Stimulated activated CD4-positive, alpha-beta T cell treated with anti-CD3 and anti-CD28 coated beads, Interleukin-4, amount 100 ng/mL, for 48 hours (primary cell): ENCODE results near the gene GLMP.
A peak's percentile ranks its signal among the peaks of the same experiment; 100 is the strongest.
"Not testable (repeated sequence)": the region's sequence is repeated elsewhere in the genome, so short reads cannot be mapped to it uniquely, and the experiment has no call there.

Source experiments
- DNase-seq, 2 donors: peaks; one replicate each; pipeline ENCODE4 v3.0.0-alpha.2; 2020; ENCODE audit warnings: low read depth in 2 of 2

Gene GLMP

GRCh38 chr1:156295391-156295947, at the start of gene GLMP:
Gene GLMP (minus strand): TSS chr1:156295679. CDS start chr1:156295645, 34 bp downstream.
- peak; percentile 32 to 37 for DNase-seq

DNA sequence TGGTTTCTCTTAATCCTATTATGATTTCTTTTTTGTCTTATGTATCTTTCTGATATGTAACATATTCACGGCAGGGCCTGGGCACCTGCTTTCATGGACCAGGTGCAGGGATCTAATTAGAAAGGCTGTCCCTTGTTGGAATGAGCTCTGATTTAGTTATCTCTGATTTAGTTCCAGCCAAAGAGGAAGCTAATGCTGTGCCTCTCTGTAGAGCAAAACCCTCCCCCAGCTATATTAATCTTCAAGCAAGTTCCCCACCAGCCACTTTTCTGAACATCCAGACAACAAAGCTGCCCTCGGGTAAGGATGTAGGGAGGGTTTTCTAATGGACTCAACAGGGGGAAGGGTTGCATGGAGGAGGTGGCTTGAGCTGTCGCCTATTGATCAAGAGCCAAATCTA, 48.9 kb upstream of the GLMP start:
- no peak for DNase-seq

DNA sequence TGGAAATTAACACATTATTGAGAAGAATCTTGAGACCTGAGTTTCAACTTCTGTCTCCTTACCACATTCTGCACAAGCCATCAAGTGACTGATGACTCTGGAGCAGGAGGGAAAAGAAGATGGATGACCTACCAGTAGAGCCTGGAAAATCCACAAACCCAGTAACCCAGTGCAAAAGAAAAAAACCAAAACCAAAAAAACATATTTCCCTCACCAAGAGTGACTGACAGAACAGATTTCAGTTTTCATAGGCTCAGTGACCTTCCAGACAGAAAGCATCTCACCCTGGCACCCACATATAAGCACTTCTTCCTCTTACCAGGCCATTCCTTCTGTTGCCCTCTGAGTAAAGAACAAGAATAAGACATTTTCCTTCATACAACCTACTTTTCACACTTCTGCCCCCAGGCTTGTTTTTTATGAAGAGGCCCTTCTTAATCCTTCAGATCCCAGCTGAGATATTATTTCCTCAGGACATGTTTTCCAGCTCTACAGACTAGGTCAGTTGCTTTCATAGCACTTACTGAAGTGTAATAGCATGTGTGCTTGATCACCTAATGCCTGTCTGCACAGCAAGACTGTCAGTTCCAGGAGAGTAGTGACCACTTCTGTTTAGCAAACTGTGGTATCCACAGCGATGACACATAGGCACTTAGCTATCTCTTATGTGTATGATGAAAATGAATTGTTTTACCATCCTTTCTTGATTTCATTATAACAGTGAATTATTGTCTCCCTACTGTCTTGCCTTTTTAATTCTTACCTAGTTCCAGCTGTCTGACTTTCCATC, 46.9 kb upstream of the GLMP start:
- DNase-seq: no peak

DNA sequence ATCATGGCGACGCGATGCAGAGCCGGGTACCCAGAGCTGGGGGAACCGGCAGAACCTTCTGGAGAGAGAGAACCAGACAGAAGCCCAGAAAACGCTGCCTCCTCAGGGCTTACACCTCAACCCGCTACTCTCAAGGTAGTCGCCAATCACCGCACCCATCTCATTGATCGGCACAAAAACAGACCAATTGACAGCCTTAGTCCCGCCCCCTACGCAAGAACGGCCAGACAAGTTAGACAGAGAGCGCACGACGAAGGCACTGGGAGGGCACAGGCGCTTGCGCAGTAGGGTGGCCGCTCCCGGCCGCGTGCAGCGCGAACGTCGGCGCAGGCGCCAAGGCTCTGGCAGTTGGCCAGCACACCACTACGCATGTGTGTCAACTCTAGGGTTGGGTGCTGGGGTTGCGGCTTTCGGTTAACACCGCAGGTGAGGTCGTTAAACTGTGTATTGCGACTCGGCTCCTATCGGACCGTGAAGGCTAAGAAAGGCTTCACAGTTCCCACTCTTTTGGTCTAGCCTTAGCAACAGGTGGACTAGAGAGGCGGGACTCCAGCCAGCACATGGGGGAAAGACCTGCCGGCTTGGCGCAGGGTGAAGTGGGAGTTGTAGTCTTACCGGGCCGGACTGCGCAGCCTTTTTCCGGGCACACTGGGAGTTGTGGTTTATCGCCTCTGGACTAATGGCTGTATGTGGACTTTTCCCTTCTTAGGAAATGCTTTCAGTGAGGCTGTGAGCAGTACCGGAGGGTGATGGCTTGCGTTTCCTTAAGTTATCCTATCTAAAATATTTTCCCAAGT, 42.9 kb upstream of the GLMP start, which contains the start of the genes CCT3 and TSACC:
TSS of gene CCT3 (minus strand) at position 113 of the 797 bp plus-strand sequence. CDS start at position 5, 108 bp downstream.
TSS of gene TSACC (plus strand) at position 347 of the 797 bp plus-strand sequence. CDS start 1,232 bp downstream, outside the sequence.
- DNase-seq: peak; percentile 99

- peak in 1 of 2 donors; percentile 12 for DNase-seq
Measured at GRCh38 chr1:156337888-156338179, 42.4 kb upstream of the GLMP start.

DNA sequence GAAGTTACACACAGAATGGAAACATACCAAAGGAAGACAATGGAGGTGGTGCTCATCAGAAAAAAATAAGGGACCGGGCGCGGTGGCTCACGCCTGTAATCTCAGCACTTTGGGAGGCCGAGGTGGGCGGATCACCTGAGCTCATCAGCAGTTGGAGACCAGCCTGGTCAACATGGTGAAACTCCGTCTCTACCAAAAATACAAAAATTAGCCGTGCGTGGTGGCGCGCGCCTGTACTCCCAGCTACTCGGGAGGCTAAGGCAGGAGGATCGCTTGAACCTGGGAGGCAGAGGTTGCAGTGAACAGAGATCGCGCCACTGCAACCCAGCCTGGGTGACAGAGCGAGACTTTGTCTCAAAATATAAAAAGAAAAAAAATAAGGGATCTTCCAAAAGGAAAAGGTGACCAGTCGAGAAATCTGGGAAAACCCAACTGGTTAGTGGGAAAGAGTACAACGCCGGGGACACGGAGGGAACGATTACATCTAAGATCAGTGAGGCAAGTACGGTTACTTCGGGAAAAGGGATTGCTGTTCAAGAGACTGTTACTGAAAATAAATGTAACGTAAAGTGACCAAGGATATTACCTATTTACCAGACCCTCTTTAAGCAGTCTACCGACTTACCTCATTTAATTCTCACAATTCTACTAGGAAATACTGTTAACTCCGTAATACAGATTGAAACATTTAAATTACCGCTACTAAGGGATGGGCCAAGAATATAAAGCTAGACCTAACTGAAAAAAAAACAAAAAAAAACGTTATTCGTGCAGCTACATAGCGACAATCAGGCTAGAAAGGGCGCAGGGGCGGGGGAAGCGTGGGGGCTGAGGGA, 41.8 kb upstream of the GLMP start:
- no peak for DNase-seq

DNA sequence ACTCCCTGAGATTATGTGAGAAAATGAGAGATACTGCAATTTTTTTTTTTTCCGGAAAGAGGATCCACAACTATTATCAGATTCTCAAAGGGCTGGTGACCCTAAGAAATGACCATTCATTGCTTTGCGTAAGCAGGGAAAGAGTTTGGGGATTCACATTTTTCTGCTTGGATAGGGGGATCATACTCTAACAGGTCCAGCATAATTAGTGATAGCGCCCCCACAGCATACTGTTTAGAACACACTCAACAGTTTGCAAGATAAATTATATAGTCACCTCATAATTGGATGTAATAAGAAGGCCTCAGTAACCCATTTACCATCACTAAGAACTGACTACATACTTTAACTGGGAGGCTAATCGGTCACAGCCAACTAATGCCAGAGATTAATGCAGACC, 40.8 kb upstream of the GLMP start:
- DNase-seq: no peak

DNA sequence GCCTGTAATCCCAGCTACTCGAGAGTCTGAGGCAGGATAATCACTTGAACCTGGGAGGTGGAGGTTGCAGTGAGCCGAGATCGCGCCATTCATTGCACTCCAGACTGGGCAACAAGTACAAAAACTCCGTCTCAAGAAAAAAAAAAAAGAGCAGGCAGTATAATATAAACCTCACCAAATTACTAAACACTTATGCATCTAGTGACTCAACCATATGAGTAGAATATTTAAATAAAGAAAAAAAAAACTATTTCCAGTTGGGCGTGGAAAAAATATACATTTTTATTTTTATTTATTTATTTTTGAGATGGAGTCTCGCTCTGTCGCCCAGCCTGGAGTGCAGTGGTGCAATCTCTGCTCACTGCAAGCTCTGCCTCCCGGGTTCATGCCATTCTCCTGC, 27.7 kb upstream of the GLMP start:
- not testable (repeated sequence) for DNase-seq

DNA sequence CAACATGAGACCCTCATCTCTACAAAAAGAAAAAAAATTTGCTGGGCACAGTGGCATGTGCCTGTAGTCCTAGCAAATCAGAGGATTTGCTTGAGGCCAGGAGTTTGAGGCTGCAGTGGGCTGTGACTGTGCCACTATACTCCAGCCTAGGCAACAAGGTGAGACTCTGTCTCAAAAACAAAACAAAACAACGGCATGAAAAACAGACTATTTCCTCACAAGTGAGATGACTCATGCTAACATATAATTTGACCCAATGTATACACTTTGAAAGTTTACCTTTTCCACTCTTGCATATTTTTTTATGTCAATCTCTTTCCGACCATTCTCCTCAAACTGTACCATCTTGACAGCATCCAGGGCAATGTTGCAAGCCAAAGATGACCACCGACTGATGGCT, 25.1 kb upstream of the GLMP start:
- DNase-seq: no peak

GRCh38 chr1:156319664-156320063, 24.2 kb upstream of the GLMP start:
- no peak for DNase-seq

DNA sequence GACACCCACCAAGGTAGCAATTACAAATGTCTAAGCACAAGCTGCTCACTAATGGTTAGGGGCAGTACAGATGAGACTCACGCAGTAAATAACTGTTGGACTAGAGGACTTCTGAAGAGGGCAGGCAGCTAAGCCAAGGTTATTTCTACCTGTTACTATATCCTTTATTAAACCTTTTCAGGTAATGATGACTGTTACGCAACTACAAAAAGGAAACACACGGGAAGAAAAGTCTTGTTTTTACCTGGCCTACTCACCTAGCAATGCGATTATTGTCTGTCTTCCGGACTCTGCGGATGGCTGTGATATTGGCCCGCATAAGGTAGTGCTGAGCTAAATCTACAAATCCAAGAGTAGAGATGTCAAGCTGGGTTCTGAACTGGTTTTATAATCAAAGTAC, 21.4 kb upstream of the GLMP start:
- DNase-seq: no peak

- DNase-seq: no peak
Measured at GRCh38 chr1:156310962-156311361, 15.5 kb upstream of the GLMP start.

DNA sequence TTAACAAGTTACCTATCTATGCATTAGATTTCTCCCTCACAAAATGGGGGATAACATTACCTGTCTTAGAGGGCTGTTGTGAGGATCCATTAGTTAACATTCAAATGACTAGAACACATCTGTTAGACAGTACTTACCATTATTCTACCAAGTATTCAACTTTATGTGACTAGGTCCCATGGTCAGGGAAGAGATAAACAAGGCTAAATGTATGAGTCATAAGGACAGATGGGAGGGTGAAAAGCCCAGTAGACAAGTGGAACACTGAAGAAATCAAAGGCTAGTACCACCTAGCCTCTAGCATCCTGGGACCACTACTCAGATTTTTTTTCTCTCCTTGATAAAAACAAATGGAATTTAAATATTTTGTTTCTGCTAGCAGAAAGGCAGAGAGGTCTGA, 12.6 kb upstream of the GLMP start:
- DNase-seq: no peak

DNA sequence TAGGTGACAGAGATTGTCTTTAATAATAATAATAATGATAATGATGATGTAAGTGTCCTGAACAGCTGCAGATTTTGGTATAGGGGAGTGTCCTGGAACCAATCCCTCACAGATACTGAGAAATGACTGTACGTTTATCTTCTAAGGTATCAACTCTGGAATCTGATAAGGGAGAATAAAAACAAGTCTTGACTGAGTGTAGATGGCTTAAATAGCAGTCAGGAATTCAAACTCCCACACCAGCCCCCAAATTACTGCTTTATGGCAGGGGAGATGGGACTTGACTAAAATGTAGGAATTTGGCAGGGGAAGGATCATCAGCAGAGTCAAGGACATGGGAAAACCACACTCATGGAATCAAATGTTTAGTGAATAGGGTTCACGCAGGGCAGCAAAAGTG, 9.7 kb upstream of the GLMP start:
- DNase-seq: no peak

DNA sequence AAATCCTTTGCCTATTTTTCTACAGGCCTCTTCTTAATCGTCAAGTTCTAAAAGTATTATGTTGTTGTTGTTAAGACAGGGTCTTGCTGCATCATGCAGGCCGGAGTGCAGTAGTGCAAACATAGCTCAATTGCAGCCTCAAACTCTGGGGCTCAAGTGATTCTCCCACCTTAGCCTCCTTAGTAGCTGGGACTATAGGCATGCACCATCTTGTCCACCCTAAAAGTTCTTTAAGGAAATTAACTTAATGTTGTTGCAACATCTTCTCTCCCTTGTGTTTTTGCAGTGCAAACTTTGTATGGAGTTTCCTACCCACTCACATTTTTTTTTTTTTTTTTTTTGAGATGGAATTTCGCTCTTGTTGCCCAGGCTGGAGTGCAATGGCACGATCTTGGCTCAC, 7.8 kb upstream of the GLMP start:
- no peak for DNase-seq

DNA sequence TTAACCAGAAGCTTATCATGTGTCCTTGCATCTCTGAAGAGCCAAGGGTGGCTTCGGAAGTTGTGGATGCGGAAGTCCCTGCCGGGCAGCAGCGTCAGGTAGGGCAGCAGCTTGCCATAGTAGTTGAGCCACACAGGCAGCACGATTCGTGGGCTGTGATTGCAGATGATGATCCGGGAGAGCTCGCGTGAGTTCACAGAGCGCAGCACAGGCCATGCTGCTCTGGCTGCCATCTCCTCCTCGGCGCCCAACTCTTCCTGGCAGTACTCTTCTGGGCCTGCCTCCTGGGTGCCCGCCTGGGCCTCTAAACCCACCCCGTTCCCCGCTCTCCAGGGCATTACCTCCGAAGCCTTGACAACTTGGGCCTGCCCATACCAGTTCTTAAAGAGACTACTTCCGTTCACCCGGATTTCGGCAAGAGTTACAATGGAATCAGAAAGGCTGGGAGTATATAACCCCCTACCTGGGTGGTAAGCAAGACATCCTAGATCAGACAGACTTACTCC, 3.4 kb upstream of the GLMP start, which contains the start of gene VHLL:
TSS of gene VHLL (minus strand) at position 456 of the 506 bp plus-strand sequence. CDS start at position 338, 118 bp downstream.
- DNase-seq: no peak

DNA sequence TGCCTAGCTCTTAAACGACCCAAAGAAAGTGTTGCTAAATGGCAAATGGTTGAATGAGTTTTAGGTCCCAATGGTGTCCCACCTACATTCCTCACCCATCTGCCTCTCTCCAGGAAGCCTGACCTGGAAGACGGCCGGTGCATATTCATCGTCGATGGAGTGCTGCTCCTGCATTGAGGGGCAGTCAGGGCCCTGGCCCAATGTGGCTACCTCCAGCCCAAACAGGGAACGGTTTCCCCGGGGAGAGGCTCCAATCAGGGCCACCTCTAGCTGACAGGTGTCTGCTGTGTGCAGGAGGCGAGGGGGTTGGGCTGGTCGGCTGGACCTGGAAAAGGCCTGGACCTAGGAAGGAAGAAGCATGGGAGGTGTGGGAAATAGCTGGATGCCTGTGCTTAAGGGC, 1.6 kb downstream of the GLMP start:
- DNase-seq: no peak

GRCh38 chr1:156293098-156293434, 2.4 kb downstream of the GLMP start:
- DNase-seq: no peak

- no peak for DNase-seq
Measured at GRCh38 chr1:156291226-156292061, 4.0 kb downstream of the GLMP start.

DNA sequence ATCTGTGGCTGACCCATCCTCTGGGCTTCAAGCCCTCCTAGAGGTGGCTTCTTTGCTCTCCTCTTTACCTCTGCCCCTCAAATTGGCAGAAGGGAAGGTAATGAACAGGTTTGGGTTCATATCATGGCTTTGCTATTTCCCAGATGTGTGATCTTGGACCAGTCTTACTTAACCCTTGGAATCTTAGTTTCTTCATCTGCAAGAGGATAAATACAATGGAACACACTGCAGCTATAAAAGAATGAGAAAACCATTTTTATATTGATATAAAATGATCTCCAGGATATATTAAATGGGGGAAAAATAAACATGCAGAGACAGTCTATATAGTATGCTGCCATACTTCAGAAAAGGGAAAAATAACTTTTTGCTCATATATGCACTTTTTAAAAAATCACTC, 5.6 kb downstream of the GLMP start:
- no peak for DNase-seq

GRCh38 chr1:156286061-156286460, 9.4 kb downstream of the GLMP start:
- no peak for DNase-seq
